H1 (cell line): ENCODE data around the gene UBE2L6. TPM values are rescaled to one million over a fixed set of nuclear protein-coding genes. Genes with fewer than 3 reads are reported as not detected.

Experiments used
- CTCF ChIA-PET: fragments of 300-600 bp; sonication (Branson Sonifier 250); formaldehyde crosslinking; loops from one replicate; lab custom pipeline; 2021; ENCODE audit not compliant: partially characterized antibody; lab: Charles Lee
- POLR2A ChIA-PET: fragments of 300-600 bp; sonication (Branson Sonifier 250); formaldehyde crosslinking; loops from one replicate; lab custom pipeline; 2021; ENCODE audit warnings: inconsistent platforms; ENCODE audit not compliant: partially characterized antibody; lab: Charles Lee
- DNase-seq, 2 experiments: peaks; one replicate each; pipeline versions ENCODE4 v3.0.0 to v3.0.0-alpha.2; 2010 to 2022; ENCODE audit warnings: low spot score in 2 of 2, low read depth in 1 of 2, mixed read lengths in 1 of 2
- FAIRE-seq: peaks from 2 replicates; lab custom pipeline; 2011; peaks lifted over from hg19 to GRCh38; lab: Jason Lieb, UNC
- H2AFZ ChIP-seq: 2 replicates; pipeline ENCODE4 v1.8.1; 2012; ENCODE audit warnings: low read length, inconsistent platforms
- H2AK5ac ChIP-seq: 2 replicates; pipeline ENCODE4 v1.6.1; 2013; ENCODE audit warnings: low read depth, low read length
- H2BK120ac ChIP-seq: replicated peaks from 2 replicates; pipeline ENCODE3; 2013; ENCODE audit warnings: low read depth, low read length, inconsistent platforms
- H2BK12ac ChIP-seq: 2 replicates; pipeline ENCODE4 v1.6.1; 2013; ENCODE audit warnings: low read depth, low read length
- H2BK15ac ChIP-seq: 2 replicates; pipeline ENCODE4 v1.6.1; 2013; ENCODE audit warnings: low read length
- H2BK20ac ChIP-seq: 2 replicates; pipeline ENCODE4 v1.6.1; 2013; ENCODE audit warnings: low read length
- H2BK5ac ChIP-seq: 2 replicates; pipeline ENCODE4 v1.6.1; 2013; ENCODE audit warnings: low read depth, low read length
- H3K14ac ChIP-seq: 2 replicates; pipeline ENCODE4 v1.6.1; 2013; ENCODE audit warnings: inconsistent platforms; ENCODE audit not compliant: insufficient read length
- H3K18ac ChIP-seq: 2 replicates; pipeline ENCODE4 v1.6.1; 2013; ENCODE audit warnings: low read length; ENCODE audit errors: extremely low read depth
- H3K23ac ChIP-seq: 2 replicates; pipeline ENCODE4 v1.6.1; 2013; ENCODE audit warnings: inconsistent platforms; ENCODE audit not compliant: insufficient read length
- H3K23me2 ChIP-seq: 2 replicates; pipeline ENCODE4 v1.6.1; 2013; ENCODE audit warnings: low read depth, low read length
- H3K27ac ChIP-seq: 2 replicates; pipeline ENCODE4 v1.6.1; 2011; ENCODE audit warnings: low read depth, low read length, inconsistent platforms
- H3K27me3 ChIP-seq, 4 experiments: replicated peaks in 1 of 4; 1 replicate in 1 of 4; 2 replicates in 3 of 4; pipeline versions ENCODE4 v1.6.1 to v1.8.1; 2011 to 2013; ENCODE audit warnings: low read length in 3 of 4, mild to moderate bottlenecking in 3 of 4, inconsistent platforms in 2 of 4, mixed read lengths in 2 of 4, moderate library complexity in 1 of 4; ENCODE audit not compliant: control insufficient read depth in 3 of 4, insufficient read depth in 3 of 4; ENCODE audit errors: extremely low read depth in 1 of 4
- H3K36me3 ChIP-seq, 4 experiments: 2 replicates each; pipeline versions ENCODE4 v1.6.1 to v1.8.1; 2011 to 2013; ENCODE audit warnings: mild to moderate bottlenecking in 4 of 4, low read length in 3 of 4, moderate library complexity in 2 of 4, control low read depth in 1 of 4, inconsistent platforms in 1 of 4; ENCODE audit not compliant: insufficient read depth in 4 of 4, control insufficient read depth in 2 of 4
- H3K4ac ChIP-seq: replicated peaks from 2 replicates; pipeline ENCODE3; 2013; ENCODE audit warnings: low read length, low read depth, mixed read lengths, inconsistent platforms; ENCODE audit not compliant: insufficient read length
- H3K4me1 ChIP-seq, 4 experiments: replicated peaks in 1 of 4; 1 replicate in 1 of 4; 2 replicates in 3 of 4; pipeline versions ENCODE4 v1.6.1 to v1.8.1; 2011 to 2013; ENCODE audit warnings: low read length in 3 of 4, inconsistent platforms in 2 of 4, mixed read lengths in 1 of 4; ENCODE audit not compliant: insufficient read depth in 4 of 4, control insufficient read depth in 3 of 4
- H3K4me2 ChIP-seq, 2 experiments: 2 replicates each; pipeline versions ENCODE4 v1.6.1 to v1.8.1; 2011 to 2013; ENCODE audit warnings: low read depth in 2 of 2, low read length in 2 of 2, control low read depth in 1 of 2, inconsistent platforms in 1 of 2, mild to moderate bottlenecking in 1 of 2; ENCODE audit not compliant: insufficient read depth in 1 of 2
- H3K4me3 ChIP-seq, 4 experiments: fragments of 200-600, 300-600 bp in 1 of 4; sonication (generic), shearing (Covaris generic), sonication (Bioruptor Twin) in 1 of 4; 2 replicates each; pipeline versions ENCODE4 v1.5.1 to v1.8.1; 2011 to 2016; ENCODE audit warnings: low read length in 4 of 4, low read depth in 3 of 4, control low read depth in 2 of 4, inconsistent platforms in 2 of 4, mild to moderate bottlenecking in 2 of 4, mixed read lengths in 1 of 4, moderate library complexity in 1 of 4; ENCODE audit not compliant: insufficient read depth in 2 of 4; ENCODE audit errors: extremely low read depth in 1 of 4
- H3K56ac ChIP-seq: replicated peaks from 2 replicates; pipeline ENCODE3; 2013; ENCODE audit warnings: low read depth, mild to moderate bottlenecking, mixed read lengths, low read length, inconsistent platforms; ENCODE audit not compliant: insufficient read length
- H3K79me1 ChIP-seq: 2 replicates; pipeline ENCODE4 v1.6.1; 2013; ENCODE audit warnings: low read depth, low read length, control low read depth
- H3K79me2 ChIP-seq, 2 experiments: 2 replicates each; pipeline versions ENCODE4 v1.6.1 to v1.8.1; 2012 to 2013; ENCODE audit warnings: low read length in 2 of 2, mild to moderate bottlenecking in 2 of 2, inconsistent platforms in 1 of 2; ENCODE audit not compliant: insufficient read depth in 2 of 2, control insufficient read depth in 1 of 2
- H3K9ac ChIP-seq, 4 experiments: replicated peaks in 1 of 4; 1 replicate in 1 of 4; 2 replicates in 3 of 4; pipeline versions ENCODE4 v1.6.1 to v1.8.1; 2011 to 2013; ENCODE audit warnings: low read depth in 3 of 4, low read length in 3 of 4, control low read depth in 2 of 4, mild to moderate bottlenecking in 2 of 4, moderate library complexity in 2 of 4, inconsistent platforms in 1 of 4; ENCODE audit errors: extremely low read depth in 1 of 4
- H3K9me3 ChIP-seq, 2 experiments: 2 replicates each; pipeline versions ENCODE4 v1.6.1 to v1.8.1; 2012 to 2013; ENCODE audit warnings: mild to moderate bottlenecking in 2 of 2, moderate library complexity in 2 of 2, control low read depth in 1 of 2, inconsistent platforms in 1 of 2, low read depth in 1 of 2, low read length in 1 of 2, mixed read lengths in 1 of 2; ENCODE audit not compliant: insufficient read depth in 2 of 2
- H4K20me1 ChIP-seq, 2 experiments: replicated peaks in 1 of 2; 2 replicates each; pipeline versions ENCODE3 to v1.8.1; 2011 to 2013; ENCODE audit warnings: inconsistent platforms in 2 of 2, low read length in 2 of 2, mild to moderate bottlenecking in 1 of 2; ENCODE audit not compliant: insufficient read depth in 2 of 2, control insufficient read depth in 1 of 2
- H4K5ac ChIP-seq: 2 replicates; pipeline ENCODE4 v1.6.1; 2013; ENCODE audit warnings: low read length, low read depth, mixed read lengths, inconsistent platforms; ENCODE audit not compliant: insufficient read length
- H4K8ac ChIP-seq: 2 replicates; pipeline ENCODE4 v1.8.0; 2013; ENCODE audit warnings: mild to moderate bottlenecking, moderate library complexity, low read length, inconsistent platforms; ENCODE audit not compliant: insufficient read depth; ENCODE audit errors: extremely low read depth
- H4K91ac ChIP-seq: replicated peaks from 2 replicates; pipeline ENCODE3; 2013; ENCODE audit warnings: low read length, mixed read lengths, inconsistent platforms; ENCODE audit not compliant: insufficient read length
- BRCA1 ChIP-seq: IDR thresholded peaks from 2 replicates; pipeline ENCODE4 v1.6.1; 2012; ENCODE audit warnings: low read depth, low read length, improper control_type of control experiment
- CHD2 ChIP-seq: IDR thresholded peaks from 2 replicates; pipeline ENCODE4 v1.6.1; 2012; ENCODE audit warnings: low read length, improper control_type of control experiment
- GABPA ChIP-seq: IDR thresholded peaks from 2 replicates; pipeline ENCODE4 v1.6.1; 2011; ENCODE audit warnings: mild to moderate bottlenecking, low read length, moderate library complexity, borderline replicate concordance; ENCODE audit not compliant: insufficient read depth
- KDM1A ChIP-seq: fragments of 200-600, 300-600 bp; sonication (generic); IDR thresholded peaks from 2 replicates; pipeline ENCODE4 v1.7.1; 2016; ENCODE audit warnings: mild to moderate bottlenecking, low read length, borderline replicate concordance
- KDM5A ChIP-seq: fragments of 200-600 bp; IDR thresholded peaks from 2 replicates; pipeline ENCODE4 v1.7.1; 2012; ENCODE audit warnings: mild to moderate bottlenecking, low read length, inconsistent platforms, mixed read lengths
- MAFK ChIP-seq: IDR thresholded peaks from 2 replicates; pipeline ENCODE4 v1.6.1; 2012; ENCODE audit warnings: low read depth, mild to moderate bottlenecking, improper control_type of control experiment, low read length
- PHF8 ChIP-seq: fragments of 200-600 bp; sonication (generic); conservative IDR thresholded peaks from 2 replicates; pipeline ENCODE4 v1.7.1; 2012; ENCODE audit warnings: low read depth, mild to moderate bottlenecking, inconsistent platforms, low read length, moderate library complexity
- RXRA ChIP-seq: IDR thresholded peaks from 2 replicates; pipeline ENCODE4 v1.6.1; 2011; ENCODE audit warnings: low read depth, mild to moderate bottlenecking, low read length, moderate library complexity; ENCODE audit not compliant: insufficient read depth
- SAP30 ChIP-seq: fragments of 300-600 bp; sonication (generic); IDR thresholded peaks from 2 replicates; pipeline ENCODE4 v1.7.1; 2012; ENCODE audit warnings: low read length, moderate library complexity, mild to moderate bottlenecking, inconsistent platforms; ENCODE audit not compliant: insufficient read depth, insufficient replicate concordance
- TBP ChIP-seq: IDR thresholded peaks from 2 replicates; pipeline ENCODE4 v1.6.1; 2011; ENCODE audit warnings: low read depth, low read length, improper control_type of control experiment
- WGBS, 2 experiments: shearing (Covaris generic) in 1 of 2; methylation state at CpG; one replicate each; pipeline versions ENCODE4 v1.1.6 to v1.1.7; 2013 to 2015; ENCODE audit warnings: low lambda C conversion rate in 2 of 2, mixed read lengths in 2 of 2, inconsistent platforms in 1 of 2, low coverage in 1 of 2, missing lambda C conversion rate in 1 of 2; ENCODE audit not compliant: insufficient replicate concordance in 2 of 2, insufficient coverage in 1 of 2, insufficient read length in 1 of 2; ENCODE audit errors: extremely low coverage in 1 of 2, missing lambda C conversion rate in 1 of 2; 5-methylcytosine and 5-hydroxymethylcytosine counted together
- polyA plus RNA-seq, 7 experiments: library from polyadenylated mRNA; depleted of rRNA in 3 of 7; stranded (reverse) in 5 of 7; unstranded in 2 of 7; fragments of >200 nt in 5 of 7; fragments of 200-250 nt in 2 of 7; gene quantifications; 1 replicate in 5 of 7; 2 replicates in 1 of 7; 4 replicates in 1 of 7; pipeline versions ENCODE4 v1.2.1 to v1.2.3, GENCODE V29; 2011 to 2013; ENCODE audit warnings: missing spikeins in 2 of 7, mixed read lengths in 2 of 7
- total RNA-seq: library from RNA; stranded (reverse); fragmentation: NEBNext Ultra II Directional; extraction: Animal tissue kit (Norgen Biotek cat#: 25700); gene quantifications from 2 replicates; pipeline ENCODE4 v1.2.1, GENCODE V29; 2021
- TF ChIP-seq, protein P1 (sequence below): IDR thresholded peaks from 2 replicates; pipeline ENCODE4 v1.6.1; 2011; ENCODE audit warnings: low read length, improper control_type of control experiment

UBE2L6 gene
- total and polyA plus RNA-seq, 2 of the 8 experiments (the other 6 are each of a cell fraction or from before 2014, with no cell fraction given) = 67.8 to 89.2 TPM

DNA sequence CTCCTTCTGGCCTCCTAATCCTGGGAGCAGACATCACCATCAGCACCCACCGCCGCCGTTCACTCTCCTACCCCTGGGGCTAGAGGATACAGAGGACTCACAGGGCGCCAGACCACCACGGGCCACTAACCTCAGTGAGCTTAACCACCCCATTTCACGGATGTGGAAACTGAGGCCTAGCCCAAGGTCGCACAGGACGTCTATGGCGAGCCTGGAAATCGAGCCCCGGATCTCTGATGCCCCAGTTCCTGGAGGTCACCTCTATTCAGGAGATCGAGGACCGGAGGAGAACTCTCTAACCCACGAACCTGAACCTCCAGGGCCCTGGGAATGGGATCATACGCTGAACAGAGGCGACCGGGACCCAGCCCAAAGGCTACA lies 37.3 kb downstream of the UBE2L6 start:
- Histone ChIP-seq H2BK20ac (no peak overlapping the region), H3K23ac (no peak overlapping the region), H4K5ac (no peak overlapping the region), H2BK15ac (peak overlapping the region; percentile 22; the same call in 1 of the 2 replicates), H2BK120ac (no peak overlapping the region), H4K8ac (peak overlapping the region; percentile 88; the same call in 1 of the 2 replicates), H2AFZ (0 out of 2 replicates have a peak overlapping the region, but pooled peaks have one; percentile 30), H3K4ac (peak overlapping the region; percentile 6), H3K18ac (peak overlapping the region; percentile 25; the same call in 1 of the 2 replicates), H2BK12ac (no peak overlapping the region), H4K20me1 (peaks cover 0 to 4% of the 10 kb centered on the region in 2 experiments), H3K27ac (peak overlapping the region; percentile 49), H3K9ac (peak overlapping the region; percentile 70 to 96 (median 82)), H3K4me3 (peak overlapping the region; percentile 88 to 99 (median 96)), H3K56ac (peak overlapping the region; percentile 33), H3K79me2 (peaks cover 0 to 21% of the 10 kb centered on the region in 2 experiments; a peak in 2 of 4 replicates), H3K4me1 (peaks cover 0 to 7% (median 3%) of the 10 kb centered on the region in 4 experiments; a peak in 4 of 7 replicates), H3K27me3 (no peaks in the 10 kb centered on the region), H3K14ac (no peak overlapping the region), H3K79me1 (peaks cover 7% of the 10 kb centered on the region; the same call in 1 of the 2 replicates), H3K36me3 (peaks cover 2 to 11% (median 6%) of the 10 kb centered on the region in 4 experiments; a peak in 5 of 8 replicates), H4K91ac (peak overlapping the region; percentile 84), H2BK5ac (peak overlapping the region; percentile 60), H2AK5ac (no peak overlapping the region; the same call in 1 of the 2 replicates), H3K9me3 (no peaks in the 10 kb centered on the region), H3K23me2 (peaks cover 11% of the 10 kb centered on the region), H3K4me2 (peak overlapping the region; percentile 85 to 94)
- WGBS, 2 experiments = 2% methylated on average over 17 of the region's 17 CpGs; no CpG with 5 or more reads in 1 of the 2 experiments
- DNase-seq (no peak), FAIRE-seq (no peak)
- ChIA-PET POLR2A (interaction anchor here (0.9 to 10.5 kb wide), 17 partner anchors 9 to 205 kb away, joined by 3 to 110 read pairs (median 5); partner anchors contain the start of genes RTN4RL2, SLC43A1, TNKS1BP1 and YPEL4), CTCF (interaction anchor here (0.5 to 25.4 kb wide), 9 partner anchors 13 to 192 kb away, joined by 3 to 1146 read pairs (median 7); partner anchors contain the start of genes RTN4RL2 and SLC43A1)
- TF ChIP-seq PHF8 = no peak
- TF ChIP-seq GABPA = no peak
- no peak for TF ChIP-seq MAFK
- TF ChIP-seq KDM1A = peak; percentile 97; the same call in 1 of the 2 replicates
- TF ChIP-seq, protein P1, sequence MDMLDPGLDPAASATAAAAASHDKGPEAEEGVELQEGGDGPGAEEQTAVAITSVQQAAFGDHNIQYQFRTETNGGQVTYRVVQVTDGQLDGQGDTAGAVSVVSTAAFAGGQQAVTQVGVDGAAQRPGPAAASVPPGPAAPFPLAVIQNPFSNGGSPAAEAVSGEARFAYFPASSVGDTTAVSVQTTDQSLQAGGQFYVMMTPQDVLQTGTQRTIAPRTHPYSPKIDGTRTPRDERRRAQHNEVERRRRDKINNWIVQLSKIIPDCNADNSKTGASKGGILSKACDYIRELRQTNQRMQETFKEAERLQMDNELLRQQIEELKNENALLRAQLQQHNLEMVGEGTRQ = no peak
- peak; percentile 80 for TF ChIP-seq SAP30
- TF ChIP-seq RXRA = no peak
- 0 out of 2 replicates have a peak, but pooled peaks have one; percentile 19 for TF ChIP-seq KDM5A
- no peak for TF ChIP-seq BRCA1
- no peak for TF ChIP-seq CHD2
- TF ChIP-seq TBP = no peak
